Testis (tissue), 2 donors: Measurements from ENCODE around the gene PPP1R9A.

ENCODE experiments used
- CTCF ChIP-seq, 3 experiments: fragments of 450-650 bp in 2 of 3; fragments of 200-600 bp in 1 of 3; sonication (generic) in 1 of 3; IDR thresholded peaks; one replicate each; pipeline ENCODE4 v1.5.1; 2016 to 2019; ENCODE audit warnings: antibody characterized with exemption in 3 of 3, mild to moderate bottlenecking in 2 of 3, moderate library complexity in 1 of 3
- POLR2A ChIP-seq: fragments of 450-650 bp; IDR thresholded peaks from one replicate; pipeline ENCODE4 v1.6.1; 2017; ENCODE audit warnings: antibody characterized with exemption, mild to moderate bottlenecking, moderate library complexity

GRCh38 chr7:94909179-94909466 lies 1.7 kb downstream of the PPP1R9A start:
- no peak for TF ChIP-seq CTCF (IDR thresholded peaks at IDR 0.05)
- TF ChIP-seq POLR2A = no peak
